Activated CD4-positive, CD25-positive, alpha-beta regulatory T cell treated with anti-CD3 and anti-CD28 coated beads, Interleukin-2, amount 50 U/mL, for 24 hours (primary cell): Measurements from ENCODE around the gene MCTP1.

ENCODE experiments used
- ATAC-seq, 2 donors: fragments of 150-1000 bp; cut with Tn5 transposase; one replicate each; pipeline ENCODE4 v1.10.0; 2021; ENCODE audit warnings: mild to moderate bottlenecking in 1 of 2, moderate library complexity in 1 of 2

MCTP1 gene

GRCh38 chr5:95284572-95285408 lies at the start of gene MCTP1:
MCTP1 (minus strand) TSS chr5:95285094.
- no peak for ATAC-seq

- no peak for ATAC-seq
Measured at GRCh38 chr5:95332158-95332557, 47.3 kb upstream of the MCTP1 start.

- ATAC-seq = no peak
Measured at GRCh38 chr5:95331358-95331757, 46.5 kb upstream of the MCTP1 start.

- no peak for ATAC-seq
Measured at GRCh38 chr5:95327211-95327610, 42.3 kb upstream of the MCTP1 start.

- no peak for ATAC-seq
Measured at GRCh38 chr5:95317687-95318086, 32.8 kb upstream of the MCTP1 start.

- ATAC-seq = no peak
Measured at GRCh38 chr5:95317085-95317484, 32.2 kb upstream of the MCTP1 start.

GRCh38 chr5:95304711-95305110 lies 19.8 kb upstream of the MCTP1 start:
- ATAC-seq = no peak

- no peak for ATAC-seq
Measured at GRCh38 chr5:95298651-95299050, 13.8 kb upstream of the MCTP1 start.

- ATAC-seq = no peak
Measured at GRCh38 chr5:95296291-95296690, 11.4 kb upstream of the MCTP1 start.

- ATAC-seq = no peak
Measured at GRCh38 chr5:95285409-95285755, 488 bp upstream of the MCTP1 start.

- ATAC-seq = peak; percentile 23 to 34
Measured at GRCh38 chr5:95283761-95284571, 928 bp downstream of the MCTP1 start.

GRCh38 chr5:95283022-95283615 lies 1.8 kb downstream of the MCTP1 start:
- ATAC-seq = no peak

GRCh38 chr5:95281226-95281625 lies 3.7 kb downstream of the MCTP1 start:
- no peak for ATAC-seq

GRCh38 chr5:95280401-95281095 lies 4.3 kb downstream of the MCTP1 start:
- ATAC-seq = no peak

- ATAC-seq = no peak
Measured at GRCh38 chr5:95274011-95274410, 10.9 kb downstream of the MCTP1 start.

GRCh38 chr5:95272316-95272929 lies 12.5 kb downstream of the MCTP1 start:
- no peak for ATAC-seq

GRCh38 chr5:95262933-95263660 lies 21.8 kb downstream of the MCTP1 start:
- ATAC-seq = no peak

GRCh38 chr5:95261437-95262175 lies 23.3 kb downstream of the MCTP1 start:
- no peak for ATAC-seq

- no peak for ATAC-seq
Measured at GRCh38 chr5:95256991-95257390, 27.9 kb downstream of the MCTP1 start.

GRCh38 chr5:95256446-95256845 lies 28.4 kb downstream of the MCTP1 start:
- ATAC-seq = no peak

- ATAC-seq = no peak
Measured at GRCh38 chr5:95252801-95253200, 32.1 kb downstream of the MCTP1 start.
